Measurements from ENCODE around the gene RPL13. TPM values are rescaled to one million over a fixed set of nuclear protein-coding genes. Genes with fewer than 3 reads are reported as not detected.

Gene RPL13
- total and polyA plus RNA-seq, 2 of the 13 experiments (the other 11 are each of a cell fraction or from before 2014, with no cell fraction given): 2,988 to 4,411 TPM

DNA sequence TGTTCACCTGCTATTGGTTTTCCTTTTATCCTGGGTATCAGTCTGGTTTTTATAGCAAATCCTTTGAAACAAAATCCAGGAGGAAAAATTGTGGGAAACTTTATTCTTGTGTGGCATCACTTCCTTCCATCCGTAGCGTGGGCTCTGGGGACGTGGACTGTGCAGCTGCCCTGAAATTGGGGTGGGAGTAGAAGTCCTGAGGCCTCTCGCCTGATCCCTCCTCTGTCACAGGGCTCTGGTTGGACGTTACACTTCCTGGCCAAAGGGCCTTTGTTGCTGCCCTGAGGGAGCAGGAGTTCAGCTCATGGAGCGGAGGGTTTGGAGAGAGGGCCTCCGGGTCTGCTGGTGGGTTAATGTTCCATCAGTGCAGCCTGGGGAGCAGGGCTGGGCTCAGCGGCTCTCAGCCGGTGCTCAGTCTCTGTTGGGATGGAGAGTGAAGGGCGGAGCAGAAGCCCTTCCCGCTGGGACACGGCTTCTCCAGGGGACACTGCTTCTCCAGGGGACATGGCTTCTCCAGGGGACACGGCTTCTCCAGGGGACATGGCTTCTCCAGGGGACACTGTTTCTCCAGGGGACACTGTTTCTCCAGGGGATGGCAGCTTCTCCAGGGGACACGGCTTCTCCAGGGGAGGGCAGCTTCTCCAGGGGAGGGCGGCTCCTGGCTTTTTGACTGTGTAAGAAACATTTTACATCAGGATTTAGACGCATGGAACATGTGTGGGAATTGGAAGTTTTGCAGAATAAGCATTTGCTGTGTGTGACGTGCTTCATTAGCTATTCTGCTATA, 15.2 kb upstream of the RPL13 start (continued):
- TF ChIP-seq AGO2 (optimal IDR thresholded peaks at IDR 0.05; ENCODE audit: low read depth, low read length): no peak
- TF ChIP-seq, protein P1, sequence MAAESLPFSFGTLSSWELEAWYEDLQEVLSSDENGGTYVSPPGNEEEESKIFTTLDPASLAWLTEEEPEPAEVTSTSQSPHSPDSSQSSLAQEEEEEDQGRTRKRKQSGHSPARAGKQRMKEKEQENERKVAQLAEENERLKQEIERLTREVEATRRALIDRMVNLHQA (CRISPR knock-in tag; IDR thresholded peaks at IDR 0.05): no peak
- peak; percentile 31; the same call in 1 of the 2 replicates for TF ChIP-seq NR2F6 (IDR thresholded peaks at IDR 0.05)
- TF ChIP-seq NR2F6 (CRISPR knock-in tag; IDR thresholded peaks at IDR 0.05): peak; percentile 68; the same call in 1 of the 2 replicates
- TF ChIP-seq MBNL3 (CRISPR knock-in tag; conservative IDR thresholded peaks at IDR 0.05): no peak
- TF ChIP-seq, protein P2, sequence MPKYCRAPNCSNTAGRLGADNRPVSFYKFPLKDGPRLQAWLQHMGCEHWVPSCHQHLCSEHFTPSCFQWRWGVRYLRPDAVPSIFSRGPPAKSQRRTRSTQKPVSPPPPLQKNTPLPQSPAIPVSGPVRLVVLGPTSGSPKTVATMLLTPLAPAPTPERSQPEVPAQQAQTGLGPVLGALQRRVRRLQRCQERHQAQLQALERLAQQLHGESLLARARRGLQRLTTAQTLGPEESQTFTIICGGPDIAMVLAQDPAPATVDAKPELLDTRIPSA (CRISPR knock-in tag; IDR thresholded peaks at IDR 0.05; ENCODE audit: borderline replicate concordance): no peak
- TF ChIP-seq KAT2B (IDR thresholded peaks at IDR 0.05; ENCODE audit: borderline replicate concordance, low read depth, low read length): no peak
- peak; percentile 62; the same call in 1 of the 2 replicates for TF ChIP-seq NRL (CRISPR knock-in tag; IDR thresholded peaks at IDR 0.05; ENCODE audit: borderline replicate concordance)
- TF ChIP-seq ZNF468 (CRISPR knock-in tag; IDR thresholded peaks at IDR 0.05): no peak
- no peak for TF ChIP-seq FOXP1 (IDR thresholded peaks at IDR 0.05)
- no peak; the same call in 1 of the 2 replicates for TF ChIP-seq FOXP1 (CRISPR knock-in tag; IDR thresholded peaks at IDR 0.05)
- TF ChIP-seq ZBTB38 (CRISPR knock-in tag; IDR thresholded peaks at IDR 0.05): peak; percentile 41
- no peak for TF ChIP-seq ZNF335 (CRISPR knock-in tag; IDR thresholded peaks at IDR 0.05)
- TF ChIP-seq, protein P3, sequence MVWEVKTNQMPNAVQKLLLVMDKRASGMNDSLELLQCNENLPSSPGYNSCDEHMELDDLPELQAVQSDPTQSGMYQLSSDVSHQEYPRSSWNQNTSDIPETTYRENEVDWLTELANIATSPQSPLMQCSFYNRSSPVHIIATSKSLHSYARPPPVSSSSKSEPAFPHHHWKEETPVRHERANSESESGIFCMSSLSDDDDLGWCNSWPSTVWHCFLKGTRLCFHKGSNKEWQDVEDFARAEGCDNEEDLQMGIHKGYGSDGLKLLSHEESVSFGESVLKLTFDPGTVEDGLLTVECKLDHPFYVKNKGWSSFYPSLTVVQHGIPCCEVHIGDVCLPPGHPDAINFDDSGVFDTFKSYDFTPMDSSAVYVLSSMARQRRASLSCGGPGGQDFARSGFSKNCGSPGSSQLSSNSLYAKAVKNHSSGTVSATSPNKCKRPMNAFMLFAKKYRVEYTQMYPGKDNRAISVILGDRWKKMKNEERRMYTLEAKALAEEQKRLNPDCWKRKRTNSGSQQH (CRISPR knock-in tag; IDR thresholded peaks at IDR 0.05; ENCODE audit: low read depth): 0 out of 2 replicates have a peak, but pooled peaks have one; percentile 39
- peak; percentile 68; the same call in 1 of the 2 replicates for TF ChIP-seq ZNF136 (CRISPR knock-in tag; IDR thresholded peaks at IDR 0.05; ENCODE audit: low read depth)
- no peak for TF ChIP-seq ZNF773 (CRISPR knock-in tag; IDR thresholded peaks at IDR 0.05; ENCODE audit: borderline replicate concordance)
- no peak for TF ChIP-seq PRMT3 (CRISPR knock-in tag; IDR thresholded peaks at IDR 0.05; ENCODE audit: borderline replicate concordance, low read depth)
- TF ChIP-seq ATRX (CRISPR knock-in tag; IDR thresholded peaks at IDR 0.05; ENCODE audit: borderline replicate concordance): no peak
- TF ChIP-seq RCOR2 (CRISPR knock-in tag; IDR thresholded peaks at IDR 0.05): peak; percentile 25; the same call in 1 of the 2 replicates
- 0 out of 2 replicates have a peak, but pooled peaks have one; percentile 14 for TF ChIP-seq ZNF230 (CRISPR knock-in tag; IDR thresholded peaks at IDR 0.05)
- TF ChIP-seq, protein P4, sequence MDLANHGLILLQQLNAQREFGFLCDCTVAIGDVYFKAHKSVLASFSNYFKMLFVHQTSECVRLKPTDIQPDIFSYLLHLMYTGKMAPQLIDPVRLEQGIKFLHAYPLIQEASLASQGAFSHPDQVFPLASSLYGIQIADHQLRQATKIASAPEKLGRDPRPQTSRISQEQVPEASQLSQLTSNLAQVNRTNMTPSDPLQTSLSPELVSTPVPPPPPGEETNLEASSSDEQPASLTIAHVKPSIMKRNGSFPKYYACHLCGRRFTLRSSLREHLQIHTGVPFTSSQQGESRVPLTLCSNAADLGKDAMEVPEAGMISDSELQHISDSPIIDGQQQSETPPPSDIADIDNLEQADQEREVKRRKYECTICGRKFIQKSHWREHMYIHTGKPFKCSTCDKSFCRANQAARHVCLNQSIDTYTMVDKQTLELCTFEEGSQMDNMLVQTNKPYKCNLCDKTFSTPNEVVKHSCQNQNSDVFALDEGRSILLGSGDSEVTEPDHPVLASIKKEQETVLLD (CRISPR knock-in tag; IDR thresholded peaks at IDR 0.05; ENCODE audit: low read depth): no peak
- TF ChIP-seq RAD21 (CRISPR knock-in tag; IDR thresholded peaks at IDR 0.05): peak; percentile 42; the same call in 1 of the 2 replicates
- TF ChIP-seq ZNF326 (CRISPR knock-in tag; IDR thresholded peaks at IDR 0.05; ENCODE audit: borderline replicate concordance): no peak
- TF ChIP-seq, protein P5, sequence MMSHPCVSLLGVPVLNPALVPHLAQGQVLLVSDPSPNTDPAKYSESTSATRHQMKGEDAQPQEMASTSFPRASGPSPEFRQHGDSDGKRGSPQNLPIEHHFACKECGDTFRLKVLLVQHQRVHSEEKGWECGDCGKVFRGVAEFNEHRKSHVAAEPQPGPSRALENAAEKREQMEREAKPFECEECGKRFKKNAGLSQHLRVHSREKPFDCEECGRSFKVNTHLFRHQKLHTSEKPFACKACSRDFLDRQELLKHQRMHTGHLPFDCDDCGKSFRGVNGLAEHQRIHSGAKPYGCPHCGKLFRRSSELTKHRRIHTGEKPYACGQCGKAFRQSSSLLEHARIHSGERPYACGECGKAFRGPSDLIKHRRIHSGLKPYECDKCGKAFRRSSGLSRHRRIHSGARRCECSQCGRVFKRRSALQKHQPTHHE (CRISPR knock-in tag; IDR thresholded peaks at IDR 0.05; ENCODE audit: borderline replicate concordance): no peak
- TF ChIP-seq ELF4 (CRISPR knock-in tag; IDR thresholded peaks at IDR 0.05; ENCODE audit: borderline replicate concordance): no peak; the same call in 1 of the 2 replicates
- TF ChIP-seq ZNF607 (CRISPR knock-in tag; IDR thresholded peaks at IDR 0.05; ENCODE audit: borderline replicate concordance): peak; percentile 73; the same call in 1 of the 2 replicates
